GM10847 (cell line): ENCODE results near the gene MACROD2.

ENCODE experiments used
- POLR2A ChIP-seq: IDR thresholded peaks from 2 replicates; pipeline ENCODE4 v1.6.1; 2011; ENCODE audit not compliant: insufficient read length; ENCODE audit errors: extremely low read depth

The MACROD2 gene

DNA sequence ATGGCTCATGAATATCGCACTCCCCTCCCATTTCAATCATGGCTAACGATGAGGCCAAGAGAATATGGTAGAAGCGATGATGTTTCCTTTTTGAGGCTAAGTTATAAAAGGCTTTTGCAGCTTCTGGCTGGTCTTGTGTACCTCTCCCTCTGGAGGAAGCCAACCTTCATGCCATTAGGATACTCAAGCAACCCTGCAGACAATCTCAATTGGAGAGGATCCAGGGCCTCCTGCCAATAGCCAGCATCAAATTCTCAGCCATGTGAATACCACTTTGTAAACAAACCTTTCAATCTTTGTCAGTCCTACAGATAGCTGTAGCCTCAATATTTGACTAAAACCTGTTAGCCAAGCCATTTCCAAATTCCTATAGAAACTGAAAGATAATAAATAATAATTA lies 1839.5 kb downstream of the MACROD2 start:
- TF ChIP-seq POLR2A = no peak

DNA sequence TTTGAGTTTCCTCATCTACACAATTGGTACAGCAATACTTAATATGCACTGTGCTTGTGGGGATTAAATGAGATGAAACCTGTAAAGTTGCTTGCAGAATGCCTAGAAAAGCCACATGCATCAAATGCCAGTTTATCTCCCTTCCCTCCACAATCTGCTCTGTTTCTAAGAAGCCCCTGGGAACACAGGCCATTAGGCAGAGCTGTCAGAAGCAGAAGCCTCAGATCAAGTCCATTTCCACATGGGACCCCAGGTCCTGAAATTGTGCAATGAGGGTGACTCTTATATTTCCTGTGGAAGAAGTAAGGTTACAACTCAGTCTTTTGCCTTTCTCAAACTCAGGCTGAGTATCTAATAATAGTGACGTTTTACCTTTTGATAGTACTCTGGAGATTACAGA lies 1840.5 kb downstream of the MACROD2 start:
- TF ChIP-seq POLR2A = no peak

DNA sequence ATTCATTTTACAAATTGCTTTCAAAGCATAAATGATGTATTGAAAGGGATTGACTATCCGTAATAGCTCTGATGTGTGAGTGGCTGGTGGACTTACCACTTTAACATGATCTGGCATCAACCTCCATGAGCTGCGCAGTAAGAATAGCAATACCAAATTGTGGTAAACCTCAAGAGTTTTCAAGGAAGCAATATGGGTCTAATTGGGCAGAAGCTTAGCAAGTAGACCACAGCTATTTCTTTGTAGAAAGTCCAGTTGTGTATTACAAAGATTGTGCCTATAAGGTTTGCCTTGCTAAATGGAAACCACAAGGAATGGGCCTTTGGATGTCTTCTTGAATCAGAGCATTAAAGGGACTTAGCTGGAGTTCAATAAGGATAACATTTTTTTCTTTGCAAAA lies 1841.3 kb downstream of the MACROD2 start:
- TF ChIP-seq POLR2A = no peak

DNA sequence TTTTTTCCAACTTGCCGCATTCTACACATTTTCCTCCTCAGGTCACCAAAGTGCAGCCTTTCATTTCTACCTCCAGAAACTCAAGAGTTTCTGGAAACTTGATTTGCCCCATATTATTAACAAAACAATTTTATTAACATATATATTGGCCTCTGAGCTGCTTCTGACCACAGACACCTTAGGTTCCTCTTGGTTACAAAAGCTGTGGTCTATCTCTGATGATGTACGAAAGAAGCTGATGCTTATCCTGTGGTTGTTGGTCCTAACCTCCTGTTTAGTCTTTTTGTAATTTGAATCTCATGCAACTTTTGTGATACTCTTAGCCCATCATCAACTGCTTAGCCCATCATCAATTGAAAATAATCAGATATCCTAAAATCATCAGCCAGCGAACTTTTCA lies 1842.2 kb downstream of the MACROD2 start:
- TF ChIP-seq POLR2A = no peak

DNA sequence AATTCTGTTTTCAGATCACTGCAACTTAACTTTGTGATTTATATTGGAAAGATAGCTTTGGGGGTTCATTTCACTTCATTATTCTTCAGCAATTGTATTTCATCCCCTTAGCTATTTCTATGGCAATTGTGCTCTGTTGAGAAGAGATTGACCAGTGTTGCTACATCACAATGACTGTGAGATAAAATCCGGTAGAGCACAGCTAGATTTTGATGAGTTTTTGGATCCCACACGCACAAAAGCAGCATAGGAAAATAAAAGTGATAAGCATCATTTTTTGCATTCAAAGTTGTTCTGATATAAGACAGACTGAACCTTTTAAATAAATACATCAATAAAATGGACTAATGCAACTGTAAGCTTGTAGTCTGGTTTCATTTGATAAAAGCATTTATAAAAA lies 1843.2 kb downstream of the MACROD2 start:
- no peak for TF ChIP-seq POLR2A

DNA sequence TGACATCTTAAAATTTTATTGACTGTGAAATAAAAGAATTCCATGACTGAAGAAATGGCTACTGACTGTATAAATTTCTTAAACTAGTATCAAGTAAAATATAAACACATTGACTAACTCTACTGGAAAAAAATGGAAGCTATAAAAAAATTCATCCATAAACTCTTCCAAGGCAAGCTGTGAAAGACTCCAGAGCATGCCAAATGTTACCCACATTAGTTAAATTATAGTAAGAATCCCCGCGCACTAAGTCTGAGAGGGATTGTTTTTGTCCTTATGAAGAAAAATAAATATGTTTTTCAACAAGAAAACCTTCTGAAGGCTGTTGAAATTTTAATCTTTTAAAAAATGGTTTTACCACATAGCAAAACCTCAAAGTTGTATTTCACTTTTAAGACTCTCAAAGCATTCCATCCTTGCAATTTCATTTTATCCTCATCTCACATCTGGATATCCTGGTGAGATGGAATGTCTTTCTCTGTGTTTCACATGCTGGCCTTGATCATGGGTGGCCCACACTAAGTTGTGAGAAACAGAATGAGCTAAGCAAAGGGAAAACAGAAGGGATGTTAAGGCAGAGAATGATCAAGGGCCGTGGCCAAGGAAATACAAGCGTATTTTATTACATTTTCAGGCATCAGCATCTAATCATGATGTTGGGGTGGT lies 1845.5 kb downstream of the MACROD2 start:
- TF ChIP-seq POLR2A = no peak

DNA sequence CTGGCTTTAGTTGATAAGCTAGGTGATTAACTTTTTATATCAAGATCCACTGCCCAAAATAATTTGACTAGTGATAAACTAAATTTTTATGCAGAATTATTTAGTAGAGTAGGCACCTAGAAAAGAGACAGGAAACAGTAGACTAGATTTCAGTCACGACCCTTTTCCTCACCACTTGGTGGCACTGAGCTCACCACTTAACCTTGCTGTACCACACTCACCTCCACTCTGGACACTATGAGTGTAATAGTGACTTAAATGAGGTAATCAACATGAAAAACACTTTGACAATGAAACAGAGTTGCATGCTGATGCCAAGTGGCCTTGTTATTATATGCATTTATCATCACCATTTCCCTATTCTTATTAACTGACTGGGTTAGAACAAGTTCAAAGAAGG lies 1847.6 kb downstream of the MACROD2 start:
- TF ChIP-seq POLR2A = no peak

DNA sequence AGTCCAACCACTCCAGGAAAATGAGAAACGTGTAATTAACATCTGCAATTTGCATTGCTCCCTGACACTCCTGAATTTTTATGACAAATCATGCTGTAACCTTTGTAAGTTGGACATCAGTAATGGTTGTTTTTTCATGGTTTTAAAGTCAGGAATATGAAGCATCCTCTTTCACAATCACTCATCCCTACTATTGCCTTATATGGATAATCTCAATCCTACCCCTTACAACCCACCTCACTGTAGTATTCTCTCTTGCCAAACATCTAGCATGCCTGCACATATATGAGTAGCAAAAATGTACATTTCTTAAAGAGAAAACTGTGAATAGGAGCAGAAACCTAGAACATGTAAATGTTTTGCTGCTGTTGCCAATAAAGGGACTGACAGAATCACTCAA lies 1848.5 kb downstream of the MACROD2 start:
- TF ChIP-seq POLR2A = no peak

DNA sequence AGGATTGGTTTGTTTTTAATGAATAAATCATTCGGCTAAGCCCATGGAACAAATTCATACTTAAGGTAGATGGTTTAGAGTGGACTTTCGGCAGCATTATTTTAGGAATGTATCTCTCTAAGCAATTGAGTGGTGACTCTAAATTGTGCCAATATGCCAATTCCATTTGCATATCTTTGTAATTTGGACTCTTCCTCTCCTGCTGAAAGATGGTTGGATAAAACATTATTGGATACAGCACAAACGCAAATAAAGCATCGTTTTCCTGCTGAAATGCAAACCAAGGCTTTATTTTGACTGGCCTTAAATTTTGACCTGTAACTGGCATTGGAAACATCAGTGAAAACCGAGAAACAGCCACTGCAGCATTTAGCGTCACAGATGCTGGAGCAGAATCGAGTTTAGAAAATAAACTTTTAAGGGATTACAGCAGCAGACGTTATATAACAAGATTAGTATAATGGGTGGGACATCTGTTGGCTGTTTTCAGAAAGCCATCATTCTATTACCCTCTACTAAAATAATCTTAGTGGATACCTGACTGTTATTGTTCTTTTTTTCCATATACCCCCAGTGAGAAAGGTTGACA lies 1852.0 kb downstream of the MACROD2 start:
- TF ChIP-seq POLR2A = no peak

DNA sequence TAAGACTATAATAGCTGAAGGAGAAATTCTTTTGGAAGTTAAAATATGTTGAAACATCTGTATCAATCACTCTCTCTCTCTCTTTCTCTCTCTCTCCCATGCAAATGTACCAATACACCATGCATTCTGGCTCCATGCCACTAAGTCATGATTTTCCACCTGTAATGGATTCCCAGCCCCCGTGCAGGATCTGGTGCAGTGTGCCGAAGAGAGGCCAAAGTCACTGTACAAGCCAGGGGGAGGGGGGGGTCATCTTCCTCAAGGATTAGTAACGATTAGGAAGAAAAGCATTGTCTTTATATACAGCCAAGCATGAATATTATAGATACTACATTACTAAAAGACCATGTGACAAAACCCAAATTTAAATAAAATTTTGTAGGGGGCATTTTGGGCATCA lies 1852.8 kb downstream of the MACROD2 start:
- TF ChIP-seq POLR2A = no peak

DNA sequence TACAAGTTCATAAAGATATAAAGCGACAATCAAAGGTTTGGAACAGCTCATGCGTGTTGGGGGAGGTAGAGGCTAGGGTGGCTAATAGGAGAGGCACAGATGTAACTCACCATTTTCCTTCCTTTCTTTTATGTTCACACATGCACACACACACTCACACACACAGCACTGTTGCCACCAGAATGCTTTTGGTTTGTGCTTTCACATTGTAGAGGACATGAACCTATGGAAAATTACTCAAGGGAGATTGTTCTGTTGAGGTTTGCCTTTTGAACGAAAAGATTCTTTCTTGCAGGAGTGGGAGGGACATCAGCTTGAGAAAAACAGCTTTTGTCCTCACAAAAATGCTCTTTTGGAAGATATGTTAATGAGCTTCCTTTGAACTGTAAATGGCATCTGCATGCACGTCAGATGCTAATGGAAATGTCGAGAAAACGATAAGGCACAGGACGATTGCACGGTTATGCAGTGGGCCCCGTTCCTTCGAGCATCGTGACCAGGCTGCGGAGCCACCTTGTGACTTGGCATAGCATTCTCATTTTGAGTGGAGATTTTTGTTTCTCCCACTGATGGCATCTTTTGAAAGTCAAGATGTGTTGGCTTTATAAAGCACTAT lies 1853.8 kb downstream of the MACROD2 start:
- TF ChIP-seq POLR2A = no peak

DNA sequence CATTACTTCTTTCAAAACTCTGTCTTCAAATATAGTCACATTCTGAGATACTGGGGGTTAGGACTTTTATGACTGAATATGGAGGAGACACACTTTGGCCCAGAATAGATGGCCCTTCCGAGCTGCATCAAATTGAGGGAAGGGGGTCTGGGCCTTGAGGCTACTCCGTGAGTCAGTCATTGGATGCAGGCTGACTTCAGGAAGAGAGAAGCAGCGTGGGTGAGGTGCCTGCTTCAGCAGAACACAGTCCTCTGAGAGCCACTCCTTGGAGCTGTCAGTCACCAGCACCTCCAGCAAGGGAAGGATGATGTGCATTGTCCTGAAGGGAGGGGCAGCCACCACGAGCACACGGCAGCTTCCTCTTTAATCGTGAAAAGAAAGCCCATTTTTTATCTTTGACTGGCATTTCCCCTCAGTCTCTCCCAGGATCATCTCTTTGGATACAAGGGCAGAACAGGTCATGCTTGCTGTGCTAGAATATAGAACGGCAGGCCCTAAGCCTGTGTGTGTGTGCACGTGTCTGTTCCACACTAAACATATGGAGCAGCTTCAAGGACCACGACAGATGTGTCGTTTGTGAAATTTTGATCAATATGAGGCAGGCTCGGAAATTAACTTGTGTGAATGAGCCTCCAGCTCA lies 1856.4 kb downstream of the MACROD2 start:
- TF ChIP-seq POLR2A = no peak

DNA sequence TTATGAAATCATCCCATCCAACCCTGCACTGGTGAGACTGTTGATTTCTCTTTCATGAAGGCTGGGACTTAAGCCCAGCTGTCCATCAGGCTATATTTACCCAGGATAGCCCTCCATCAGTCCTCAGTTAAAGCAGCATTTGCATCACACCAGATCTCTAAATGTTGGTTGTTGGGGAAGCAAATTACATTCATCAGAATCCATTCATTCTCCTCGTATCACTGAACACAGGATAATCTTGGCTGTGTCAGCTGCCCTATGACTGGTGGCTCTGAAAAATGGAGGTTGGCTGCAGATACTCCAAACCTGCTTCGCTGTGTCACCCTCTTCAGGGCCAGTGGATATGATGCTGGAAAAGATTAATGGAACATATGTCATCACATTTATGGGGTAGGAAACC lies 1859.6 kb downstream of the MACROD2 start:
- TF ChIP-seq POLR2A = no peak

DNA sequence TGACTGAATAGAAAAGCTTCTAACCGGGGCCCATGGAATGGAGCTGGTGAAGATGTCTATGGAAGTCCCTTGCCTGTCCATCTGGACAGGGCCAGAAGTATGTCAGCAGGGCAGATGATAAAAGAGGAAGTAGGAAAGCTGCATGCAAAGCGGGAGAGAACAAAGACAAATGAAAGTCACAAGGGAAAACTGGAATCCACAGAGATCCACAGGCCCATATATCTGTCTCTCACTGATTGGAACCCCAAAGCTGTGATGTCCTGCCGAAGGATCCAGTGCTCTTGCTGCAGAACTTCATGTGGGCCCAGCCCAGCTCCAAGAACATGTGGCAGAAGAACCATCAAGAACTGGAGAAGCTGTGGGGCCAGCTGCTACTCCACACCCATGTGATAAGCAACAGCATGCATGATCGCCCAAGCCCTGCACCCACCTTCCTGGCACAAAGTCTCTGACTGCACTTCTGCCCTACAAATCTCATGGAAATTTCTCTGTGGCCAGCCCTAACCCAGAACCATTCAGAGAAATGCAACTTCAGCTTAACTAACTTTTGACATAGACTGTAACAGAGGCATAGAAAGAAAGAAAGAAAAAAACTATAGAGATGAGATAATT lies 1862.0 kb downstream of the MACROD2 start:
- TF ChIP-seq POLR2A = no peak

DNA sequence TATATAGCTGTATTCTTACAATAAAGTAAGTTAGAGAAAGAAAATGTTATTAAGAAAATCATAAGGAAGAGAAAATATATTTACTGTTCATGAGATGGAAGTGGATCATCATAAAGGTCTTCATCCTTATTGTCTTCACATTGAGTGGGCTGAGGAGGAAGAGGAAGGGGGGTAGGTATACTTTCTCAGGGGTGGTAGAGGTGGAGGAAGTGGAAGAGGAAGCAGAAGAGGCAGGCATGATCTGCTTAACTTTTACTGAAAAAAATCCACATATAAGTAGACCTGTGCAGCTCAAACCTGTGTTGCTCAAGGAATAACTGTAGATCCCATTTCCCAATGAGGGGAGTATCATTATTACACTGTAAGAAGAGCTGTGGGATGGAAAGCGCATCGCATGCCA lies 1863.7 kb downstream of the MACROD2 start:
- no peak for TF ChIP-seq POLR2A

DNA sequence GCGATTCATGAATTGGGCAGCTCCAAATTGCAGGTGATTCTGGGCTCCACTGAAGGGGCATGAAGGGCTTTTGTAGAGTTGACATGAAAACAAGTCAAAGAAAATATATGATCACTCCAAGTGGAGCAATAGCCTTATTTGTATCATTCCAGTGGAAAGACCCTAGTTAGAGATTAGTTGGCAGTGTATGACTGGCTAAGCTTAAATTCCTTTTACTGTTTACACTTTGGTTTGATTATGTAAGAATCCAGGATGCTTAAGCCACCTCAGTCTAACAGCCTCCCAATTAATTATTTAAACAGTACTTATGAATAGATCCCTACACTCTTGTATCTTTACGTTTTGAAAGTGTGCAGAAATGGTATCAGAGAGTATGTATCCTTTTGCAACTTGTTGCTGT lies 1865.5 kb downstream of the MACROD2 start:
- TF ChIP-seq POLR2A = no peak
